Forelimb muscle (tissue), 1 donor: ENCODE measurements around the gene GABRR1. TPM values are rescaled to one million over a fixed set of nuclear protein-coding genes. Genes with fewer than 3 reads are reported as not detected.

Experiments used
- polyA plus RNA-seq: library from polyadenylated mRNA; unstranded; fragments of 120-200 nt; gene quantifications from one replicate; pipeline ENCODE4 v1.2.1, GENCODE V29; 2013; ENCODE audit not compliant: insufficient read length

GABRR1 gene
- polyA plus RNA-seq, 1 donor = 0.38 TPM

Other genes starting within 250 kb of the GABRR1 start
- 102 TPM for gene PNRC1, start 136.6 kb downstream of the GABRR1 start, polyA plus RNA-seq
- 3.8 TPM for gene SRSF12, start 99.3 kb downstream of the GABRR1 start, polyA plus RNA-seq
- 49.7 TPM for gene PM20D2, start 71.3 kb downstream of the GABRR1 start, polyA plus RNA-seq
- gene GABRR2, start 97.9 kb upstream of the GABRR1 start, polyA plus RNA-seq = 2.0 TPM
- gene UBE2J1, start 135.4 kb upstream of the GABRR1 start, polyA plus RNA-seq = 37.4 TPM
- 109 TPM for gene RRAGD, start 194.9 kb upstream of the GABRR1 start, polyA plus RNA-seq
- 8.3 TPM for gene ANKRD6, start 215.8 kb upstream of the GABRR1 start, polyA plus RNA-seq